Measurements from ENCODE around the gene LMLN. TPM values are rescaled to one million over a fixed set of nuclear protein-coding genes. Genes with fewer than 3 reads are reported as not detected.
"Not testable (repeated sequence)": the region's sequence is repeated elsewhere in the genome, so short reads cannot be mapped to it uniquely, and the experiment has no call there.

Gene LMLN
- total RNA-seq, 1 donor from 2014 or later = 3.4 TPM

- no peak for DNase-seq (ENCODE audit: low read depth, low spot score)
Observed at GRCh38 chr3:198025644-198026043, 65.6 kb downstream of the LMLN start.

GRCh38 chr3:198026620-198027019 is 66.6 kb downstream of the LMLN start:
- DNase-seq (ENCODE audit: low read depth, low spot score) = no peak

DNA sequence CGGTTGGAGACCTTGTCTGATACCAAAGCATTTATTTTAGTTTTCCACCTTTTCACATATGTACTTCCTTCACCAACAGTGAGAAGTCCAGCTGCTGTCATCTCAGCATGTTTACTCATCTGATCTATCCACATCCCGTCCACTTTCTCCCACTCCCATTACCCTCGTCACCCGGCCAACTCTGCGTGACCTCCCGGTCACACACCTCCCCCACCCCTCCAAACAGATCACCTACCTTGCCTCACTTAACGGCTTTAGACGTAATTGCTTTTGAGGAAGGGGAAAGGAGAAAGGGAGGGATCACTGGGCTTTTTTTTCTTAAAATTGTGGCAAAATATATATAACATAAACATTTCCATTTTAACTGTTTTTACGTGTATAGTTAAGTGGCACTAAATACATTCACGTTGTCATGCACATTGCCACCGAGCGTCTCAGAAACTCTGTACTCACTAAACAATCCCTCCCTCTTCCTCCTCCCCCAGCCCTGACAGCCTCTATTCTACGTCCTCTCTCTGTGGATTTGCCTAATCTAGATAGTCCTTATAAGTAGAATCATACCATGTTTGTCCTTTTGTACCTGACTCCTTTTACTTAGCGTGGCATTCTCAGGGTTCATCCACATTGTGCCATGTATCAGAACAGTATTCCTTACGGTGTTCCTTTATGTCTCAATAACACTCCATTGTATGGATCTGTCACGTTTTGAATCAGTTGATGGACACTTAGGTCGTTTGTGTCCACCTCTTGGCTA is 67.2 kb downstream of the LMLN start:
- DNase-seq (ENCODE audit: low read depth, low spot score) = no peak

GRCh38 chr3:198027799-198028390 is 67.9 kb downstream of the LMLN start:
- DNase-seq (ENCODE audit: low read depth, low spot score) = no peak

GRCh38 chr3:198028718-198029117 is 68.7 kb downstream of the LMLN start:
- DNase-seq (ENCODE audit: low read depth, low spot score) = no peak

- DNase-seq (ENCODE audit: low read depth, low spot score) = no peak
Observed at GRCh38 chr3:198030125-198030524, 70.1 kb downstream of the LMLN start.

DNA sequence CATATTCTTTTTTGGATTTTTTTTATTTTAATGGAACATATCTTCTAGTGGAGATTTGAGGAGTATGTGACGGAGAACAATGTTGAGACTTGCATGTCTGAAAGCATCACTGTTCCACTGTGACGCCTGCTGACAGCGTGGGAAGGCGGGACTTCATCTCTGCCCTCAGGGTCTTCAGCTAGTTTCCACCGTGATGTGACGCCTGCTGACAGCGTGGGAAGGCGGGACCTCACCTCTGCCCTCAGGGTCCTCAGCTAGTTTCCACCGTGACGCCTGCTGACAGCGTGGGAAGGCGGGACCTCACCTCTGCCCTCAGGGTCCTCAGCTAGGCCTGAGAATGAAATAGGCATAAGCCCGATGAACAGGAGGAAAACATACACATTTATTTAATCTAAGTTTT is 70.7 kb downstream of the LMLN start:
- DNase-seq (ENCODE audit: low read depth, low spot score) = no peak

DNA sequence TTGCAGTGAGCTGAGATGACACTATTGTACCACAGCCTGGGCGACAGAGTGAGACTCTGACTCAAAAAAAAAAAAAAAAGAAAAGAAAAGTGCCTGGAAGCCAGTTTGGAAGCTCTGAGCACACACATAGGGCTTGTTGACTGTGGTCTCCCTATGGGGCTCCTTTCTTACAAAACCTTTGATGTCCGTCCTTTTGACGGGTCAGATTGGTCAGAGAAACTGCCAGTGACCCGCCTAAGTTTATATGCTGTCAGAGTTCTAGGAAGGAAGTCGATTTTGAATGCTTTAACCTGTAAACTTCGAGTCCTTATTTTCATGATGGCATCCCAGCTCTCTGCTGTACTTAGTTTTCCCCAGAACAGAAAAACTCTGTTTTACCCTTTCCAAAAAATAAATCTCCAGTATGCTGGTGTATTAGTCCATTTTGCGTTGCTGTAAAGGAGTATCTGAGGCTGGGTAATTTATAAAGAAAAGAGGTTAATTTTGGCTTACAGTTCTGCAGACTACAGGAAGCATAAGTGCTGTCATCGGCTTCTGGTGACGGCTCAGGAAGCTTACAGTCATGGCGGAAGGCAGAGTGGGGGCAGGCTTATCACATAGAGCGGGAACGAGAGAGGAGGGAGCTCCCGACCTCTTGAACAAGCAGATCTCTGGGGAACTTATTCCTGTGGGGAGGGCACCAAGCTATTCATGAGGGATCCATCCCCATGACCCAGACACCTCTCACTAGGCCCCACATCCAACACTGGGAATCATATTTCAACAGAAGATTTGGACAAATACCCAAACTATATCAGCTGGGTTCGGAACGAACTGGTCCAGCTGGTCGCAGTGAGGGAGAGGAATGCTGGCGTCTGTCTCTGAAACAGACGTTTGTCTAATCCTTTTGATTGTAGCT is 72.3 kb downstream of the LMLN start:
- DNase-seq (ENCODE audit: low read depth, low spot score) = peak; percentile 10

DNA sequence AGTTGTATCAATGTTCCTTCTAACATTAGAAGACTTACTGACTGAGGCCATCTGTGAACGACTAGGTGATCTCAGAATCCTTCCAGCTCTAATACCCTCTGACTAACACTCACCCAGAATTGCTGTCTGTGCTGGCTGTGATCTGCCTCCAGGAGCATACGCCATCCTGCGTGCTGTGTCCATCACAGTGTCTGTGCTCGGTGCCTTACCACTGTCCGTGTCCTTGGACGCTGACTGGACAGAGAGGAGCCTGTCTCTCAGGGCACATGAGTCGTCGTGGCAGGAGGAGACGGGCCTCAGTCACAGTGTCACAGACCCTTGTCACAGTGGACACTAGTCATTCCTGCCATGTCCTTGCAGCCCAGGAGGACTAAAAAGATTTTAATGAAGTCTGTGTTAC is 83.1 kb downstream of the LMLN start:
- no peak for DNase-seq (ENCODE audit: low read depth, low spot score)

DNA sequence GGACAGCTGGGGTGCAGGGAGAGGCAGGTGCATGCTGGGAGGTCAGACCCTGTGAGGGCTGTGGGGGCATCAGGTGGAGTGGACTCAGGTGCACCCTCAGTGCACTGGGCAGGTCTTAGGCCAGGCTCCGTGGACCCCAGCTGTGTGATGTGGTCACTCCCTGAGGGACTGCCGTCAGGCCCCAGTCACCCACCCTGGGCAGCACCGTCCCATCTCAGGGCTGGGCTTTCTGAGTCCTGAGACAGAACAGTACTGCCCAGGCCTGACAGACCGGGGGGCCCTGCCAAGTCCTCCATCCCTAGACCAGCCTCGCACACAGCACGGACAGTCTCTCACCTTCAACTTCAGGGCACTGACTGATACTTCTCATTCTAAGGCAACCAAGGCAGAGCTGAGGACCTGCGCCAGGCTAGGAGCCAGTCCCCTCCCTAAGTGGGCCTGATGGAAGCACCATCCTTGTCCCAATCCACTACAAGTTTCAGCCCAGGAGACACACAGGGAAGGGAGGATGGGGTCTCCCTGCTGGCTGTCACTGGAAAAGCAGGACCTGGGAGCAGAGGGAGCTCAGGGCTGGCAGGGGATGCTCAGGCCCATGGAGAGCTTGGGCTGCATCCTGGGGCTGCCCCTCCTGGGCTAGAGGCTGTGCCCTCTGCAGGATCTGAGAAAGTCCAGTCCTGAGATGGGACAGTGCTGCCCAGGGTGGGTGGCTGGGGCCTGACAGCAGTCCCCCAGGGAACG is 86.3 kb downstream of the LMLN start:
- DNase-seq (ENCODE audit: low read depth, low spot score) = no peak

GRCh38 chr3:198048445-198048844 is 88.4 kb downstream of the LMLN start:
- DNase-seq (ENCODE audit: low read depth, low spot score) = no peak

- DNase-seq (ENCODE audit: low read depth, low spot score) = no peak
Observed at GRCh38 chr3:198051836-198052235, 91.8 kb downstream of the LMLN start.

GRCh38 chr3:198053462-198053861 is 93.4 kb downstream of the LMLN start:
- not testable (repeated sequence) for DNase-seq (ENCODE audit: low read depth, low spot score)

- DNase-seq (ENCODE audit: low read depth, low spot score) = no peak
Observed at GRCh38 chr3:198061119-198062067, 101.4 kb downstream of the LMLN start.

DNA sequence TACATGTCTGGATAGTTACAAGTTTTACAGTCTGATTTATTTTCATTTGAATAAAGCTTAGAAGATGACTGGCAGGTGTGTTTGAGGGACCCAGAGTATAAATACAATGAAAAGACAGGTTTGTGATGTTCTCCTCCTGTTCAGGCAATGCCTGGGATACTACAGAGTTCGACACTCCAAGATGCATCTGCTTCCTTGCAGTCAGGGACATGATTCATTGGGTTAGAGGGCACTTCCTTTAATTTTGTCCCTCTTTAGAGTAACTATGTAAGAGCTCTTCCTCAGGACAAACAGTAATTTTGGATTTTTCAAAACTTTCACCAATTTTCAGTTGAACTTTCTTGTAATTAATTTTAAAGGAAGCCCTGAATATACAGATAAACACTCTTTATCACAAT is 102.0 kb downstream of the LMLN start:
- DNase-seq (ENCODE audit: low read depth, low spot score) = no peak

- no peak for DNase-seq (ENCODE audit: low read depth, low spot score)
Observed at GRCh38 chr3:198064420-198064819, 104.4 kb downstream of the LMLN start.

DNA sequence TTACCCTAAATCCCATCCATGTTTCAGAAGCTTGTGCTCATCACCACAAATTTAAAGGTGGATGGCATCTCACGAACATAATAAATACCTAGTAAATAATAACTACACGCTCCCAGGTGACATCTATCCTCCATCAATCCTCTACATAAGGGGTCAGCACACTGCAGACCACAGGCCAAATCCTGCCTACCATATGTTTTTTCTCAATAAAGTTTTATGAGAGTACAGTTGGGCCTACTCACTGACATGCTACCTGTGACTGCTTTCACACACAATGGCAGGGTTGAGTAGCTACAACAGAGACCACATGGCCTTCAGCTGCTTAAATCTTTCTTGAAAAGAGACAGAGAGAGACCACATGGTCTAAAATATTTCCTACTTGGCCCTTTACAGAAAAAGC is 105.9 kb downstream of the LMLN start:
- DNase-seq (ENCODE audit: low read depth, low spot score) = no peak

- no peak for DNase-seq (ENCODE audit: low read depth, low spot score)
Observed at GRCh38 chr3:198067416-198067815, 107.4 kb downstream of the LMLN start.

DNA sequence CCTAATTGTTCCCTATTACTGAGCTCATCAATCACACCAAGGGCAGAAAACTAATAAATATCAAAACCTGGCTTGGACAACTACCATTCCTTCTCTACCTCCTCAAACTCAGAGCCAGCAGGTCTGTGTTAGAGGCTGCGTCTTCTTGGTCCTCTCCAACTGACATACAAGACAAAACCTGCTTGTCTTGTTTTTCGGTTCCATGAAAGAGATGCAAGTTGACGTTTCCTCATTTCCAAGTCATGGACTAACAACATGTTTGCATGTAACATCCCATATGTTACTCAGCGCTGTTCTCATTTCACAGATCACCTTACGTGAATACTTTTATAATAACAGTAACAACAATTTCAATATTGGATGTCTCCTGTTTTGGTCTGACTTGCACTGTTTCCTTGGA is 110.9 kb downstream of the LMLN start:
- no peak for DNase-seq (ENCODE audit: low read depth, low spot score)

- DNase-seq (ENCODE audit: low read depth, low spot score) = peak; percentile 57
Observed at GRCh38 chr3:198071602-198072287, 111.7 kb downstream of the LMLN start.

All from pulmonary artery endothelial cell (primary cell).